Measurements from ENCODE around the gene CHCHD6.

The CHCHD6 gene

DNA sequence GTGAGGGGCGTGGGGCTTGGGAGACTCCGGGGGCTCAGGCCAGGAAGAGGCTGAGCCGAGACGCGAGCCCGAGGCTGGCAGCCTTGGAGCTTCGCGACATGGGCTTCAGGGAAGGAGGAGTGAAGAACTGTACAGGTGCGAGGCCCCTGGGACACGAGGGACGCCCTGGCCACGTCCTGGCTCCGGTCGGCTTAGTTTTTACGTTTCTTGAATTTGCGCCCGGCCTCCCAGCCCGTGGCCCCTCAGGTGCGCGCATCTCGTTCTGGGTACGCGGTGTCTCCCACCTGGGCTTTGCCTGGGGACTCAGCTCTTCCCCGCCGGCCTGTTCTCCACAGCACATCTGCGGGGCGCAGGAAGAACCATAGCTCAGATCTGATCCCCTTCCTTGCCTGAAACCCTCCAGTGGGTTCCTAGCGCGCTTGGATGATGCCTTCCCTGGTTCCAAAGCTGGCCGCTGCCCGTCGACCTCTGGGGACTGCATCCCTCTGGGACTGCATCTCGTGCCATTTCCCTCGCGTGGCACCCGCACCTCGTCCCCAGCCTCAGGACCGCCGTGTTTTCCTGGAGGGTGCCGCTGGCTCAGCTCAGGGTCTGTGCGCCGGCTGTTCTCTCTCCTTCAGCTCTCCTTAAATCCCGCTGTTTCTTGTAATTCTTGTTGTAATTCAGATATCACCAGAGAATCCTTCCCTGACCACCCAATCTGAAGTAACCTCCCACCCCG, 614 bp downstream of the CHCHD6 start:
- no peak for DNase-seq (ENCODE audit: low read depth in 2 of 3, low spot score in 1 of 3)

DNA sequence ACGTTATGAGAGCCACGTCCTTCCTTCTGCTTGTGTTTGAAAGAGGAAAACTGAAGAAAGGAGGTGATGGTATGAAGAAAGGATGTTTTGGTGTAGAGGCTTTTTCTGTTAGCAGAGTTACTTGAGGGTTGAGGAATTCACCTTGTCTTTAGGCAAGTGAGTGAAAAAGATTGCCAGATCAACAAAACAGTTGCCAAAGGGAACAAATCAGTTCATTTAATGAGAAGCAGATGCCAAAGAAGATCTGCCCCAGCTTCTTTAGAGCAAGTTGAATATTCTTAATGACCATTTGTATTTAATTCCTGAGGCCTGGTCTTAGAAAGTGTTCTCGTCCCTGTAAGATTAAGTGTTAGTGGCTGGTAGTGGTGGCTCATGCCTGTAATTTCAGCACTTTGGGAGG, 2.6 kb downstream of the CHCHD6 start:
- DNase-seq (ENCODE audit: low read depth in 2 of 3, low spot score in 1 of 3) = no peak

DNA sequence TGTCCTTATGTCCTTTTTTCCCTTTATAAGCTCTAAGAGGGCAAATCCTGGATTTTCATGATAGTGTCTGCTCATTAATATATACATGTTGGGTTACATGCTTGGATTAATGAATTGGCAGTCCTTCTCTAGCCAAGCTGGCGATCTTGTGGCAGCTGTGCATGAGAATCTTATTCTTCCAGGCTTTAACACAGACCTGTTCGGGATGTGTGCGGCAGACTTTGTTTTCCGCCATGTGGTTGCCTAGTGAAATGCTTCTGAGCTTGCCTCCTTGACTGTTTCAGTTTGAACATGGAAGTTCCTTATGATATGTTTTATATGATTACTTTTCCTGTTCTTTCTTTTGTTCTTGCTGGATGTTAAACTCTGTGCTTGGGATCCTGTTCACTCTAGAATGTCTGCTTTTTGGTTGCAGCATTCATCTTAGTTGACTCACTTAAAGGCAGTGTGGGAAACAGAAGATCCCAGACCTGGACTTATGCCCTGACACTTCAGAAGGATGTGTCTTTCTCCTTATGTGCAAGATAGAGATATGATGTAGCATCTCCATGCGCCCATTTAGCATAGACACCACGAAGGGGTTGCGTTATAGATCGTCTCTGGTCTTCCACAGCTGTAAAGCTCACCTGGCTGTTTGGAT, 7.2 kb downstream of the CHCHD6 start:
- DNase-seq (ENCODE audit: low read depth in 2 of 3, low spot score in 1 of 3) = no peak

DNA sequence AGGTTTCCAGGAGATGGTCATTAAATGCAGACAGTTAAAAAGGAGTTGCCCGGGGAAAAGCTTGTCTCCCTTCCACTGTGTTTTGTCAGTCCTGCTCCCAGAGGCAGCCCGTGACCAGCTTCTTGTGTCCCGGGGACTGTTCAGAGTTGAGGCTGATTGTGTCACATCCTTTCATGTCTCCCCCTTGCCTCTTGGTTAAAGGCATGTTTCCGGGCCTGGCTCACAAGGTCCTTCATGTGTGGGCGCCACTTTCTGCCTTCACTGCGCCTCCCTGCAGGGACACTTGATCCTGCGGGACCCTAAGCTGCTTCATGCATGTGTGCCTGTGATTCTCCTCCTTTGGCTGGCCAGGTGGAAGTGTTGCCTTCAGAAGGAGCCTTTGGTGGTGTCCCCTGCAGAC, 9.2 kb downstream of the CHCHD6 start:
- DNase-seq (ENCODE audit: low read depth in 2 of 3, low spot score in 1 of 3) = no peak

DNA sequence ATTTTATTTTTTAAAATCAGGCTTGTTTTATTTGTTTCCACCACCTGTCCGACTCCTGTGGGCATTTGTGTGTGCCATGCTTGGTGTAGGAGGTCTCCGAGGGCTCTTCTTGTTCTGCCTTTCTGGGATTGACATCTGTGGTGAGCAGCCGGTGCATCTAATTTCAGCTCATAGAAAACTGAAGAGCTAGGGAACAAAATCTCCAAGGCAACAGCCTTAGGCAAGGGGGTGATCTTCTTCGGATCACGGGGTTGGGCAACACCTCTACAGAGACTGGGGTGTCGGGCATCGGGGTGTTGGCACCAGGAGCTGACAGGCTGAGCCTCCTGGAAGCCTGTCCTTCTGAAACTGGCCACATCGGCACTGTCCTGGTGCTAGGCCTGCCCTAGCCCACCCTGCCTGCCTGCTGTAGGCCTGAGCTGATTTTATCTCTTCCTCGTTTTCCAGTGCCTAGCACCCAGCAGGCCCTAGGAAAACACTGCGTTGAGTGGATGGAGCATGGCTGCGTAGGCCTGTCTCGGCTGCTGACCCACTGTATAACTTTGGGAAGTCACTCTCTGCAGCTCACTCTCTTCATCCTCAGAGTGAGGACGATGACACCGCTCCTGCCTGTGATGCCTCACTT, 10.3 kb downstream of the CHCHD6 start:
- DNase-seq (ENCODE audit: low read depth in 2 of 3, low spot score in 1 of 3) = no peak

DNA sequence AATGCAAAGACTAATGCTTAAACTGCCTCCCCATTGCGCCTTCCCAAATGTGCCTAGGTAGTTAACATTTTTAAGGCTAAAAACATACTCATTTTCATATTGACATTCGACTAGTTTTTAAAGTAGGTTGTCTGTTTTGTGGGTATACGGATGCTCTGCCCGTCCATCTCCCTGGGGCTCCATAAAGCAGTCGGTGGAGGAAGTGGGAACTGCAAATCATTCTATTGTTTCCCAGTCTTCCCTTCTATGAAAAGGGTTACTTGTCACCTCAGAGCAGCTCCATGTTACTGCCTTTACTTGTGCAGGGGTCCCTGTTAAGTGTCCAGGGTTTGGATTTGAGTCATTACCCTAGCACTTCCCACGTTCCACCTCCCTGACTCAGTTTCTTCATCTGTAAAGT, 10.9 kb downstream of the CHCHD6 start:
- DNase-seq (ENCODE audit: low read depth in 2 of 3, low spot score in 1 of 3) = no peak

DNA sequence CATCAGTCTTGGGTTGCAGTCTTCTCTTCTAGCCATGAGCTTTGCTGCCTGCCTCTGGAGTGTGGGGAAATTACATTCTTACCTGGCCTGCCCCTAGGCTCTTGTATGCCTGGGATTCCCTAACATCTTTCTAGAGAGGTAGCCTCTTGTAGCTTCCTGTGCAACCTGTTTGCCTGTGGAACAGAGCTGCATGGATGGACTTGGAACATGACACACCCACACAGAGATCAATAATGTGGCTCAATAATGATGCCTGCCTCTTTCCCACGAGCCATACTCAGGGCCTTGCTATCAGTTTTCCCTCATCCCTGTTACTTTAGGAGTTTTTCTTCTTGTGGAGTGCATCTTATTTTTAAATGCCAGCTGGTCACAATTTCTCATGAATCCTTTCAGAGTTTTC, 11.4 kb downstream of the CHCHD6 start:
- DNase-seq (ENCODE audit: low read depth in 2 of 3, low spot score in 1 of 3) = no peak

DNA sequence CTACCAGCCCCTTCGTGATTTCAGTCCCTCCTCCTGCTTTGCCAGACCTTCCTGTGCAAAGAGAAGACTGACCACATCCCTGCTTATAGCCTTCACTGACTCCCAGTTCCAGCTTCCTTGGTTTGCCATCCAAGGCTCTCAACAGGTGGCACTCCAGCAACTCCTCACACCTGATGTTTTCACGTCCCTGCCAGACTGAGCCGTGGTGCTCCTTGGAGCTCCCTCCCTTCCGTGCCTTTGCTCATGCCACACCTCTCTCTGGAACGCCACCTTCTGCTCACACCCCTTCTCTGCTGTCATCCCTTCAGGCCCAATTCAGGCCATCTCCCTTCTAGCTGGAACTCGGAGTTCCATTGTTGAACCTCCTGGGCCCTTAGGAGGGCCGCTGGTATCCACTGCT, 12.0 kb downstream of the CHCHD6 start:
- no peak for DNase-seq (ENCODE audit: low read depth in 2 of 3, low spot score in 1 of 3)

DNA sequence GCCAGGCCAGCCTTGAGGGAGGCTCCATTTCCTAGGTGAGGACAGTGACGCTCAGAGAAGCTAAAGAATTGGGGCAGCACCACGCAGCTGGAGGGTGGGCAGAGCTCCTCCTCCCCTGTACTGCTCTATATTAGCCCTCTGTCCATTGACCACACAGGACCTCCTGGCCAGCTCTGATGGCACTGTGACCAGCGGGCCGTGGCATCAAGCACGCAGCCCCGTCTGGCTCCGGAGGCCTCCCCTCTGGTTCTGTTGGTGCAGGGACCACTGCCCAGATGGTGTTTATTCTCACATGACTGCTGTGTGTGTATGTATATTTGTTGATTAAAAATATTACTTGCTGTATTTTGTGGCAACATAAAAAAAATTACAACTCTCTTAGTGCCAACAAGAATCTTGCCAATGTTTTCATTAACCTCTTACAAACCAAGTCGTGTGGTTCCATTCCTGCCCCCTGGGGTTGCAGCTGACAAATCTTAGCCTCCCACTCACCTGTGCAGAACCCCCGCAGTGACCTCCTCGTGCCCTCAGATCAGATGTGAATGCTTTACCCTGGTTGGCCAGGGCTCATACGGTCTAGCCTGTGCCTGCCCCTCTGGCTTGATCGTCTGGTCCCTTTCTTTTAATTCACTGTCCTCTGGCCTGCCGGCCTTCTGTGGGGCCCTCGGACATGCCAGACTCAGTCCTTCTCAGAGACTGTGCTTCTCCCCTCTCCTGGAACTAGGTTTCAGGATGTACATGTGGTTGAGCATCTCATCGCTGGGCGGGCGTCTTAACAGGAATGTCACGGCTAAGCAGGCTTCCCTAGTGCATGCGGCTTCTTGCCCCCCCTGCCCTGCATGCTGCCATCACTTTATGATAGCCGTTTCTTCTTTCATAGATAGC, 14.8 kb downstream of the CHCHD6 start:
- DNase-seq (ENCODE audit: low read depth in 2 of 3, low spot score in 1 of 3) = no peak

DNA sequence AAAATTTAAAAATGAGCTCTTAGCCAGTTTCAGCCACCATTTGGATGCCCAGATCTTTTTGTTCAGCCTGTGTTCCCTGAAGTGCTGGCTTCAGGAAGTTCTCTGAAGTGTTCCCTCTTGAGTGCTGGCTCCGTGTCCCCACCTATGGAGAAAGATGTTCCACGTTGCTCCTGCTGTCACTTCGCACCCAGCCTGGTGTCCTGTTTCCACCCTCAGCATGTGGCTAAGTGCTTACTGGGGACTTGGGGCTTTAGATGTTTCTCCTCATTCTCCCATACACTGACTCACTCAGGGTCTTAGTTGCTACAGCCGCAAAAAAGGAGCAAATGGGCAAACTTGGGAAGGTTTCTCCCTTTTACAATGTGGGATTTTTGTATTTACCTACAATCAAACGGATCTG, 16.6 kb downstream of the CHCHD6 start:
- no peak for DNase-seq (ENCODE audit: low read depth in 2 of 3, low spot score in 1 of 3)

DNA sequence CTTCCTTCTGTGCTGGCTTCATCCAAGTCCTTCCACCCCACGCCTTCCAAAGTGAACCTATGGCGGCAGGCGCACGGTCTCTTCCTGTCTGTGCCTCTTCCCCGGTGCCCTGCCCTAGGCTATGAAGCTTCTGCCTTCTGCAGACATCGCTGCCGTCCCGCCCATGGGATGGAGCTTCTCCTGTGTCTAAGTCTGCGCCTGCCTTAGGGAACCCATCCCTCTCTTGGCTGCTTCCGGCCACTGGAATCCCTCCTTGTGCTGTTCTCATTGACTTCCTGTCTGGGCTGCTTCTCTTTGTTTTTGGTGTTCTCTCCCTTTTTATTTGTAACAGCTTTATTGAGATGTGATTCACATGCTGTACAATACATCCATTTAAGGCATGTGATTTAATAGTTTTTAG, 17.2 kb downstream of the CHCHD6 start:
- DNase-seq (ENCODE audit: low read depth in 2 of 3, low spot score in 1 of 3) = no peak

DNA sequence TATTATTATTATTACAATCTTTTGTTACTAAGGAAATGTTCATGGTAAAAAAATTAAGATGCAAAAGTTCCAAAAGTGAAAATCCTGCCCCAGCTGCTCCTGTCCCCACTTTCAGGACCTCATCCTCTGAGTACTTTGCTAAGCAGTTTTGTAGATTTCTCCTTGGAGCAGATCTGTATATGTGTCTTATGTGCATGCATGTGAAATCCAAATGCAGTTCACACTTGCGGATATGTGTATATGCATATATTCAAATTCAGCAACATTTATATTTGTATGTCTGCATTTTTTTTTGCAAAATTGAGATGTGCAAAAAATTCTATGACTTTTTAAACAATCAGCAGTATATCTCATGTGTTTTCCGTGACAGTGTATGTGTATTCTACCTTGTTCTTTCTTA, 19.2 kb downstream of the CHCHD6 start:
- DNase-seq (ENCODE audit: low read depth in 2 of 3, low spot score in 1 of 3) = no peak

DNA sequence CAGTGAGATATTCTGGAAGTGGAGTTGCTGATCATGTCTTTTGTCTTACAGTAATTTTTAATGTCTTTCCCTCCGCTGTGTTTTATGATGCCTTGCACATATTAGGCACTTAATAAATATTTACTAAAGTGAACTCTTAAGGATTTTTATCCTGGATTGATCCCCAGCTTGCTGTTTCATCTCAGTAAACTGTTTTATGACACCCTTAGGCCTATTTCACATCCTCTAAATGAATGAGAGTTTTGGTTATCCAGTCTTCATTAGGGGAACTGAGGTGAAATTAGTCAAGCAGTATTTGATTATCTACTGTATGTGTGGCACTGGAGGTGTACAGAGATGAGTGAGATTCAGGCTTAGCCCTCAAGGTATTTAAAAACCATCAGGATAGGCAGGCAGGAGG, 19.8 kb downstream of the CHCHD6 start:
- no peak for DNase-seq (ENCODE audit: low read depth in 2 of 3, low spot score in 1 of 3)

DNA sequence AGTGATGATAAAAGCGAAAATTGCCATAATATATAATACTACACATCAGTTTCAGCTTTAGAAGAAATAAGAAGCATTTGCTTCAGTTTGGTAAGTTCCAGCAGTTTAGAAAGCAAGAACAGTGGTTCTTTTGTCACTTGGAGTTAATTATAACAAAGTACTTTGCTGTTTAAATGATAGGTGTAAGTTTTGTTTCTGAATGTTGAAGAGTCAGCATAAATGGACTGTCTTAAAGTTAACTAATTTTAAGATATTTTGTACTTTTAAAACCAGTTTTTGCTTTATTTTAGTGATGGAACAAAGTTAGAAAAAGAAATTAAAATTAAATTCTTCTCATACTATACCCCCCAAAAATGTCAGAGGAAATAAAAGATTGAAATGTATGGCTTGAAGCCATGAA, 24.6 kb downstream of the CHCHD6 start:
- no peak for DNase-seq (ENCODE audit: low read depth in 2 of 3, low spot score in 1 of 3)

DNA sequence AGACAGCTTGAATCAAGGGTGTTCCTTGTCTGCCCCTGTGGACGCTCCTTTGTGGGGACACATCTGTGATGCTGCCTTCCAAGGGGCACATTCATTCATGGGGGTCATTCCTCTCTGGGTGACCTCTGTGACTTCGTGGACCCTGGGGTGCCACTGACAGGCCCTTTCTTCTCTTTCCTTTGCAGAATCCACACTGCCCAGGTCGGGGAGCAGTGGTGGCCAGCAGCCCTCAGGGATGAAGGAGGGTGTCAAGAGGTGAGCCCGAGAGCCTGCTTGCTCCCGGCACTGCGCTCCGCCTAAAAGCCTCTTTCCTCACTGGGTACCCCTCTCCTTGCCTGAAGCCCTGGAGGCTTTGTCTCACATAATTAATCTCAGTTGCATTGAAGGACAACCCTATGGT, 26.3 kb downstream of the CHCHD6 start:
- no peak for DNase-seq (ENCODE audit: low read depth in 2 of 3, low spot score in 1 of 3)

DNA sequence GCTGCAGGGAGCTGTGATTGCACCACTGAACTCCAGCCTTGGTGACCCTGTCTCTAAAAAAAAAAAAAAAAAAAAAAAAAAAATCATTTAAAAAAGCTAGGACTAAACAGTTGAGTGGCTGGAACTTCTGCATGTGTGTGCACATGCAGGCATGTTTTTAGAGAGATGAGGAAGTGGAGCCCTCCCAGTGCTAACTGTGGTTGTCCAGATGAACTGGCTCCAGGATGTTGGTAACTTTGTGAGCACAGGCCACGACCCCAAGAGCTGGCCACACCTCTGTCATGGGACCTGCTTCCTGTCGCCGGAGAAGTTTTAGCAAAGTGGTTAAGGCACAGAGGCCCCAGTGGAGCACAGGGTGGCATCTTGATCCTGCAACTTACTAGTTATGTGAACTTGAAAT, 27.0 kb downstream of the CHCHD6 start:
- no peak for DNase-seq (ENCODE audit: low read depth in 2 of 3, low spot score in 1 of 3)

DNA sequence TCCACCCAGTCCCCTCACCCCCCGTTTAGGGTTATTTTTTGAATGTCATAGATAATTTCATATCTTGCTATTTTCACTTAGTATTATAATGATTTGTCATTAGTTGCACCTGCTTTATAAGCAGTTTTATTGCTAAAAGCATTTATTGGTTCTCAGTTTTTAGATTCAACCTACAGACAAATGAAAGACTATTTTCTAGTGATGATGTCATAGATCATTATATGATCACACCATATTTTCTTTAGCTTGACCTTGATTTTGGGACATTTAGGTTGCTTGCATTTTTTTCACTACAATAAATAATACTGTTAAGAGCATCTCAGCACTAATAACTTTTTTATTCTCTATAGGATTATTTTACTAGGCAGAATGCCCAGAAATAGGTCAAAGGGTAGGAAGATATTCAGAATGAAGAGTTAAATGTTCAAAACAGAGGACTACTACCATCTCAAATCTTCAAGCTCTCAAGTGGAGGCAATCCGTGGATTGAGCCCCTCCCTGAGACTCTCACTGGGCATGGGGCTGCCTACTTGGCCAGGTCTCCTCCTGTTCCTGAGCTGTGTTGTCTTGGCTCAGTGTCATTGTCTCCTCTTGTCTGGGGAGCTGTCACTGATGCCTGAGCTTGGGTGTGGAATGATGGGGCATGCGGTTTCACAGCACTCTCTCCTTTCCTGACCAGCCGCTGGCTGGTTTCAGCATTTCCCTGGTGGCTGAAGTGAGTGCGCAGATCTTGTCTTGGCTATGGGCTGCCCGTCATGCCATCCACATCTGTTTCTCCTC, 28.4 kb downstream of the CHCHD6 start:
- no peak for DNase-seq (ENCODE audit: low read depth in 2 of 3, low spot score in 1 of 3)

DNA sequence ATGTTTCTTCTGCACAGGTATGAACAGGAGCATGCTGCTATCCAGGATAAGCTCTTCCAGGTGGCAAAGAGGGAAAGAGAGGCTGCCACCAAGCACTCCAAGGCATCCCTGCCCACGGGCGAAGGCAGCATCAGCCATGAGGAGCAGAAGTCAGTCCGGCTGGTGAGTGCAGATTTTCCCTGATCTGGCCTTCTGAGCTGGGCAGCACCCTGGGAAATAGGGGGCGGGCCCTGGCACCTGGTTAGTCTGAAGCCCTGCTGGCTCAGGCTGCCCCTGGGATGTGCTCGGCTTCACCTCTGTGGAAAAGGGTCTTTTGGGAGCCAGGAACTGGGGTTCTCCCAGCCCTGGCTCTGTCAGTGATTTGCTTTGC, 29.0 kb downstream of the CHCHD6 start:
- DNase-seq (ENCODE audit: low read depth in 2 of 3, low spot score in 1 of 3) = no peak

DNA sequence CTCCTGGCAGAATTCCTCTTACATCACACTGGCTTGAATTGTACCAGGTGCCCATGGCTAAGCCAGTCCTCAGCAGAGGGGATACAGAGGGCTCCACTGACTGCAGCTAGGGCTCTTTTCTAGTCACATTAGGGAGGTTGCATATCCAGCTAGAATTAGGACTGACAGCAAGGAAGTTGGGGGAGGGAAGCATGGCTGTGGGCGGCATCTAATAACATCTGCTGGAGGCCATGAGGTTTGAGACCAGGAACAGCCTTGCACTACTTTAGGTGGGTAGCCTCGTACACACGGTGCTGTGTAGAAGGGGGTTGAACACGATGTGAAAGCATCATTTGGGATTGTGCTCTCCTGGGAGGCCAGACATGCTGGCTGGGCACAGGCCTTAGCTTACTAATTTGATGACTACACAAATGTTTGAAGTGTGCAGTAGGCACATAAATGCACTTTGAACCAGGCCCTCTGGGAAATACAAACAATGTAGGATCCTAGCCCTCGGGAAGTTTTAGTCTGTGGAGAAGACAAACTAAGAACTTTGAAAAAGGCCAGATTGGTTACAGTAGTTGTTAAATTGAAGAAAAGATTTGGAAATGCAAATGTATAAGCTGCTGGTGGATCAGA, 30.2 kb downstream of the CHCHD6 start:
- no peak for DNase-seq (ENCODE audit: low read depth in 2 of 3, low spot score in 1 of 3)

DNA sequence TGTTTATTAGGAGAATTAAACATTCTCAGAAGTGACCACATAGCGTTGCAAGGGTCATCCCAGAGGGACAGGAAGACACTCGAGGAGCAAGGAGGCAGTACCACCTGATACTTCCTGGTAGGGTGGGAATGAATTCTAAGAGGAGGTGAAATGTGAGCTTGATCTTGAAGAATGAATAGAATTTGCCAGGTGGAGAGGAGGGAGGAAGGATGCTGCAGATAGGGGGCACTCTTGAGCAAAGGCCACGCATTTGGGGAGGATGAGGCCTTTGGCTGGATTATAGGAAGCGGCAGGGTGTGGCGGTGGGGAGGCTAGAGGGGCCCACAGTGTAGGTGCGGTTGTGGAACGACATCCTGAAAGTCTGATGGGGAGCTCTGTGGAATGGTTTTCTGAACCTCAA, 33.5 kb downstream of the CHCHD6 start:
- DNase-seq (ENCODE audit: low read depth in 2 of 3, low spot score in 1 of 3) = no peak

DNA sequence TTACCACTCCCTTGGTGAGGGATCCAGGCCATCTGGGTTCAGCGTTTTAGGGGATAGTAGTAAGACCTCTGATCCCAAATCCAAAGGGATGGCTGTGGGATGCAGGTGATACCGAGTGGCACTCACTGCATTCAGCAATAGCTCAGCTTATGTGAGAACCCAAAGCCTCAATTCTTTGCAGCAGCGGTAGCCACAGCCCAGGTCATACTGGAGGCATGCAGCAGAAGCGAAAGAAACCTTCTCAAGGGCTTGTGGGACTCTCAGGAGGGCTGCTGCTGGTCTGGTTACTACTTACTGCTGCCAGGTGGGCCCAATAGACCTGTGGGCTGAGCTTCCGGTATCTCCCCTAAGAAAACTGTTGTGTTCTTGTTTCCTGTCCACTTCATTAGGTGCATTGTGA, 38.0 kb downstream of the CHCHD6 start:
- no peak for DNase-seq (ENCODE audit: low read depth in 2 of 3, low spot score in 1 of 3)
